H1 (cell line): Measurements from ENCODE around the gene SHTN1. TPM values are rescaled to one million over a fixed set of nuclear protein-coding genes. Genes with fewer than 3 reads are reported as not detected.

Source experiments
- CTCF ChIA-PET: fragments of 300-600 bp; sonication (Branson Sonifier 250); formaldehyde crosslinking; loops from one replicate; lab custom pipeline; 2021; ENCODE audit not compliant: partially characterized antibody; lab: Charles Lee
- POLR2A ChIA-PET: fragments of 300-600 bp; sonication (Branson Sonifier 250); formaldehyde crosslinking; loops from one replicate; lab custom pipeline; 2021; ENCODE audit warnings: inconsistent platforms; ENCODE audit not compliant: partially characterized antibody; lab: Charles Lee
- DNase-seq, 2 experiments: peaks; one replicate each; pipeline versions ENCODE4 v3.0.0 to v3.0.0-alpha.2; 2010 to 2022; ENCODE audit warnings: low spot score in 2 of 2, low read depth in 1 of 2, mixed read lengths in 1 of 2
- FAIRE-seq: peaks from 2 replicates; lab custom pipeline; 2011; peaks lifted over from hg19 to GRCh38; lab: Jason Lieb, UNC
- H2AFZ ChIP-seq: 2 replicates; pipeline ENCODE4 v1.8.1; 2012; ENCODE audit warnings: low read length, inconsistent platforms
- H2AK5ac ChIP-seq: 2 replicates; pipeline ENCODE4 v1.6.1; 2013; ENCODE audit warnings: low read depth, low read length
- H2BK120ac ChIP-seq: replicated peaks from 2 replicates; pipeline ENCODE3; 2013; ENCODE audit warnings: low read depth, low read length, inconsistent platforms
- H2BK12ac ChIP-seq: 2 replicates; pipeline ENCODE4 v1.6.1; 2013; ENCODE audit warnings: low read depth, low read length
- H2BK15ac ChIP-seq: 2 replicates; pipeline ENCODE4 v1.6.1; 2013; ENCODE audit warnings: low read length
- H2BK20ac ChIP-seq: 2 replicates; pipeline ENCODE4 v1.6.1; 2013; ENCODE audit warnings: low read length
- H2BK5ac ChIP-seq: 2 replicates; pipeline ENCODE4 v1.6.1; 2013; ENCODE audit warnings: low read depth, low read length
- H3K14ac ChIP-seq: 2 replicates; pipeline ENCODE4 v1.6.1; 2013; ENCODE audit warnings: inconsistent platforms; ENCODE audit not compliant: insufficient read length
- H3K18ac ChIP-seq: 2 replicates; pipeline ENCODE4 v1.6.1; 2013; ENCODE audit warnings: low read length; ENCODE audit errors: extremely low read depth
- H3K23ac ChIP-seq: 2 replicates; pipeline ENCODE4 v1.6.1; 2013; ENCODE audit warnings: inconsistent platforms; ENCODE audit not compliant: insufficient read length
- H3K23me2 ChIP-seq: 2 replicates; pipeline ENCODE4 v1.6.1; 2013; ENCODE audit warnings: low read depth, low read length
- H3K27ac ChIP-seq: 2 replicates; pipeline ENCODE4 v1.6.1; 2011; ENCODE audit warnings: low read depth, low read length, inconsistent platforms
- H3K27me3 ChIP-seq, 4 experiments: replicated peaks in 1 of 4; 1 replicate in 1 of 4; 2 replicates in 3 of 4; pipeline versions ENCODE4 v1.6.1 to v1.8.1; 2011 to 2013; ENCODE audit warnings: low read length in 3 of 4, mild to moderate bottlenecking in 3 of 4, inconsistent platforms in 2 of 4, mixed read lengths in 2 of 4, moderate library complexity in 1 of 4; ENCODE audit not compliant: control insufficient read depth in 3 of 4, insufficient read depth in 3 of 4; ENCODE audit errors: extremely low read depth in 1 of 4
- H3K36me3 ChIP-seq, 4 experiments: 2 replicates each; pipeline versions ENCODE4 v1.6.1 to v1.8.1; 2011 to 2013; ENCODE audit warnings: mild to moderate bottlenecking in 4 of 4, low read length in 3 of 4, moderate library complexity in 2 of 4, control low read depth in 1 of 4, inconsistent platforms in 1 of 4; ENCODE audit not compliant: insufficient read depth in 4 of 4, control insufficient read depth in 2 of 4
- H3K4ac ChIP-seq: replicated peaks from 2 replicates; pipeline ENCODE3; 2013; ENCODE audit warnings: low read length, low read depth, mixed read lengths, inconsistent platforms; ENCODE audit not compliant: insufficient read length
- H3K4me1 ChIP-seq, 4 experiments: replicated peaks in 1 of 4; 1 replicate in 1 of 4; 2 replicates in 3 of 4; pipeline versions ENCODE4 v1.6.1 to v1.8.1; 2011 to 2013; ENCODE audit warnings: low read length in 3 of 4, inconsistent platforms in 2 of 4, mixed read lengths in 1 of 4; ENCODE audit not compliant: insufficient read depth in 4 of 4, control insufficient read depth in 3 of 4
- H3K4me2 ChIP-seq, 2 experiments: 2 replicates each; pipeline versions ENCODE4 v1.6.1 to v1.8.1; 2011 to 2013; ENCODE audit warnings: low read depth in 2 of 2, low read length in 2 of 2, control low read depth in 1 of 2, inconsistent platforms in 1 of 2, mild to moderate bottlenecking in 1 of 2; ENCODE audit not compliant: insufficient read depth in 1 of 2
- H3K4me3 ChIP-seq, 4 experiments: fragments of 200-600, 300-600 bp in 1 of 4; sonication (generic), shearing (Covaris generic), sonication (Bioruptor Twin) in 1 of 4; 2 replicates each; pipeline versions ENCODE4 v1.5.1 to v1.8.1; 2011 to 2016; ENCODE audit warnings: low read length in 4 of 4, low read depth in 3 of 4, control low read depth in 2 of 4, inconsistent platforms in 2 of 4, mild to moderate bottlenecking in 2 of 4, mixed read lengths in 1 of 4, moderate library complexity in 1 of 4; ENCODE audit not compliant: insufficient read depth in 2 of 4; ENCODE audit errors: extremely low read depth in 1 of 4
- H3K56ac ChIP-seq: replicated peaks from 2 replicates; pipeline ENCODE3; 2013; ENCODE audit warnings: low read depth, mild to moderate bottlenecking, mixed read lengths, low read length, inconsistent platforms; ENCODE audit not compliant: insufficient read length
- H3K79me1 ChIP-seq: 2 replicates; pipeline ENCODE4 v1.6.1; 2013; ENCODE audit warnings: low read depth, low read length, control low read depth
- H3K79me2 ChIP-seq, 2 experiments: 2 replicates each; pipeline versions ENCODE4 v1.6.1 to v1.8.1; 2012 to 2013; ENCODE audit warnings: low read length in 2 of 2, mild to moderate bottlenecking in 2 of 2, inconsistent platforms in 1 of 2; ENCODE audit not compliant: insufficient read depth in 2 of 2, control insufficient read depth in 1 of 2
- H3K9ac ChIP-seq, 4 experiments: replicated peaks in 1 of 4; 1 replicate in 1 of 4; 2 replicates in 3 of 4; pipeline versions ENCODE4 v1.6.1 to v1.8.1; 2011 to 2013; ENCODE audit warnings: low read depth in 3 of 4, low read length in 3 of 4, control low read depth in 2 of 4, mild to moderate bottlenecking in 2 of 4, moderate library complexity in 2 of 4, inconsistent platforms in 1 of 4; ENCODE audit errors: extremely low read depth in 1 of 4
- H3K9me3 ChIP-seq, 2 experiments: 2 replicates each; pipeline versions ENCODE4 v1.6.1 to v1.8.1; 2012 to 2013; ENCODE audit warnings: mild to moderate bottlenecking in 2 of 2, moderate library complexity in 2 of 2, control low read depth in 1 of 2, inconsistent platforms in 1 of 2, low read depth in 1 of 2, low read length in 1 of 2, mixed read lengths in 1 of 2; ENCODE audit not compliant: insufficient read depth in 2 of 2
- H4K20me1 ChIP-seq, 2 experiments: replicated peaks in 1 of 2; 2 replicates each; pipeline versions ENCODE3 to v1.8.1; 2011 to 2013; ENCODE audit warnings: inconsistent platforms in 2 of 2, low read length in 2 of 2, mild to moderate bottlenecking in 1 of 2; ENCODE audit not compliant: insufficient read depth in 2 of 2, control insufficient read depth in 1 of 2
- H4K5ac ChIP-seq: 2 replicates; pipeline ENCODE4 v1.6.1; 2013; ENCODE audit warnings: low read length, low read depth, mixed read lengths, inconsistent platforms; ENCODE audit not compliant: insufficient read length
- H4K8ac ChIP-seq: 2 replicates; pipeline ENCODE4 v1.8.0; 2013; ENCODE audit warnings: mild to moderate bottlenecking, moderate library complexity, low read length, inconsistent platforms; ENCODE audit not compliant: insufficient read depth; ENCODE audit errors: extremely low read depth
- H4K91ac ChIP-seq: replicated peaks from 2 replicates; pipeline ENCODE3; 2013; ENCODE audit warnings: low read length, mixed read lengths, inconsistent platforms; ENCODE audit not compliant: insufficient read length
- HDAC2 ChIP-seq, 2 experiments: fragments of 300-600 bp in 1 of 2; sonication (generic) in 1 of 2; IDR thresholded peaks; 2 replicates each; pipeline ENCODE4 v1.6.1; 2011 to 2012; ENCODE audit warnings: low read depth in 2 of 2, low read length in 2 of 2, mild to moderate bottlenecking in 2 of 2, moderate library complexity in 2 of 2, borderline replicate concordance in 1 of 2, inconsistent platforms in 1 of 2
- SIRT6 ChIP-seq: IDR thresholded peaks from one replicate; pipeline ENCODE4 v1.7.1; 2012; ENCODE audit warnings: low read length, inconsistent platforms
- SP2 ChIP-seq: IDR thresholded peaks from 2 replicates; pipeline ENCODE4 v1.6.1; 2012; ENCODE audit warnings: mild to moderate bottlenecking, low read length, inconsistent platforms
- TCF12 ChIP-seq: IDR thresholded peaks from 2 replicates; pipeline ENCODE4 v1.6.1; 2011; ENCODE audit warnings: low read depth, mild to moderate bottlenecking, low read length
- WGBS, 2 experiments: shearing (Covaris generic) in 1 of 2; methylation state at CpG; one replicate each; pipeline versions ENCODE4 v1.1.6 to v1.1.7; 2013 to 2015; ENCODE audit warnings: low lambda C conversion rate in 2 of 2, mixed read lengths in 2 of 2, inconsistent platforms in 1 of 2, low coverage in 1 of 2, missing lambda C conversion rate in 1 of 2; ENCODE audit not compliant: insufficient replicate concordance in 2 of 2, insufficient coverage in 1 of 2, insufficient read length in 1 of 2; ENCODE audit errors: extremely low coverage in 1 of 2, missing lambda C conversion rate in 1 of 2; 5-methylcytosine and 5-hydroxymethylcytosine counted together
- polyA plus RNA-seq, 7 experiments: library from polyadenylated mRNA; depleted of rRNA in 3 of 7; stranded (reverse) in 5 of 7; unstranded in 2 of 7; fragments of >200 nt in 5 of 7; fragments of 200-250 nt in 2 of 7; gene quantifications; 1 replicate in 5 of 7; 2 replicates in 1 of 7; 4 replicates in 1 of 7; pipeline versions ENCODE4 v1.2.1 to v1.2.3, GENCODE V29; 2011 to 2013; ENCODE audit warnings: missing spikeins in 2 of 7, mixed read lengths in 2 of 7
- total RNA-seq: library from RNA; stranded (reverse); fragmentation: NEBNext Ultra II Directional; extraction: Animal tissue kit (Norgen Biotek cat#: 25700); gene quantifications from 2 replicates; pipeline ENCODE4 v1.2.1, GENCODE V29; 2021

SHTN1 gene
- total and polyA plus RNA-seq, 2 of the 8 experiments (the other 6 are each of a cell fraction or from before 2014, with no cell fraction given), result 3.3 to 12.7 TPM

DNA sequence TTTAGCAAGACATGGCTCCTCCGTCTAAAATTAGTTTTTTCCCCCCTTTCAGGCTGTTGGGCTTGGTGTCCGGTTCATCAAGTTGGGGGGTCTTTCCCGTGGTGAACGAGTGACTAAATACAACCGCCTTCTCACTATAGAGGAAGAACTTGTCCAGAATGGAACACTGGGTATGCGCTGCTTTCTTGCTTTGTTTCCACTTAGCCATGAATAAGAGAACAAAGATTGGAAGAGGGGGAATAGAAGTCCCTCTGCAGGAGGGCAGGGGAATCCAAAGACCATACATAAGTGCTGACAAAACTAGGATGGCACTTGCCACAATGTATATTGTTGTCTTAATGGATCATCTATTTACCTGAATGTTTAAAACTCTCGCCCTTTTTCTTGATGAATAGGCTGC is 125.2 kb downstream of the SHTN1 start:
- no peak overlapping the region for H3K4me3 ChIP-seq
- no peak overlapping the region for H2BK20ac ChIP-seq
- no peaks in the 10 kb centered on the region for H3K27me3 ChIP-seq
- H3K4me2 ChIP-seq, result peak overlapping the region in 1 of 2 experiments; percentile 6; a peak in 1 of 4 replicates
- peaks cover 0 to 3% (median 2%) of the 10 kb centered on the region in 4 experiments; a peak in 2 of 7 replicates for H3K4me1 ChIP-seq
- H3K14ac ChIP-seq, result no peak overlapping the region
- no peaks in the 10 kb centered on the region for H3K79me1 ChIP-seq
- H3K18ac ChIP-seq, result no peak overlapping the region
- no peak overlapping the region for H3K9ac ChIP-seq
- H3K4ac ChIP-seq, result no peak overlapping the region
- no peak overlapping the region for H2AK5ac ChIP-seq
- ChIA-PET POLR2A (no interaction called here), CTCF (no interaction called here)
- DNase-seq (no peak), FAIRE-seq (no peak)
- 76% methylated on average over 7 of the region's 7 CpGs; no CpG with 5 or more reads in 1 of the 2 experiments for WGBS, 2 experiments
- H3K9me3 ChIP-seq, result no peaks in the 10 kb centered on the region; a peak in 1 of 4 replicates
- no peaks in the 10 kb centered on the region for H4K20me1 ChIP-seq
- no peak overlapping the region for H4K5ac ChIP-seq
- no peak overlapping the region for H2BK15ac ChIP-seq
- H3K23ac ChIP-seq, result no peak overlapping the region
- no peak overlapping the region for H4K8ac ChIP-seq
- H2BK120ac ChIP-seq, result no peak overlapping the region
- no peaks in the 10 kb centered on the region for H3K36me3 ChIP-seq
- no peak overlapping the region for H3K27ac ChIP-seq
- no peak overlapping the region for H2BK5ac ChIP-seq
- H2BK12ac ChIP-seq, result no peak overlapping the region
- no peaks in the 10 kb centered on the region for H3K79me2 ChIP-seq
- no peak overlapping the region for H2AFZ ChIP-seq
- H4K91ac ChIP-seq, result no peak overlapping the region
- H3K23me2 ChIP-seq, result no peaks in the 10 kb centered on the region
- no peak overlapping the region for H3K56ac ChIP-seq
- TF ChIP-seq HDAC2 (IDR thresholded peaks at IDR 0.05; ENCODE audit: borderline replicate concordance in 1 of 2, low read depth in 2 of 2, low read length in 2 of 2), result no peak
- no peak for TF ChIP-seq SIRT6
- no peak for TF ChIP-seq TCF12
- no peak for TF ChIP-seq SP2
